Measurements from ENCODE around the gene MSI2.

Gene MSI2

GRCh38 chr17:57373756-57374155, 117.4 kb downstream of the MSI2 start:
- DNase-seq, result no peak

GRCh38 chr17:57375040-57375769, 118.9 kb downstream of the MSI2 start:
- no peak for DNase-seq

- no peak for DNase-seq
Observed at GRCh38 chr17:57375770-57376225, 119.5 kb downstream of the MSI2 start.

GRCh38 chr17:57377094-57377493, 120.8 kb downstream of the MSI2 start:
- no peak for DNase-seq

GRCh38 chr17:57379237-57379894, 123.0 kb downstream of the MSI2 start:
- DNase-seq, result no peak

- no peak for DNase-seq
Observed at GRCh38 chr17:57379895-57380434, 123.6 kb downstream of the MSI2 start.

GRCh38 chr17:57381498-57381897, 125.2 kb downstream of the MSI2 start:
- no peak for DNase-seq

- DNase-seq, result no peak
Observed at GRCh38 chr17:57384219-57384618, 127.9 kb downstream of the MSI2 start.

- no peak for DNase-seq
Observed at GRCh38 chr17:57385975-57386374, 129.7 kb downstream of the MSI2 start.

- no peak for DNase-seq
Observed at GRCh38 chr17:57387575-57387974, 131.3 kb downstream of the MSI2 start.

- no peak for DNase-seq
Observed at GRCh38 chr17:57388131-57388725, 131.9 kb downstream of the MSI2 start.

GRCh38 chr17:57389473-57389872, 133.2 kb downstream of the MSI2 start:
- no peak for DNase-seq

GRCh38 chr17:57391076-57391825, 134.9 kb downstream of the MSI2 start:
- no peak for DNase-seq

GRCh38 chr17:57391857-57392471, 135.6 kb downstream of the MSI2 start:
- no peak for DNase-seq

- DNase-seq, result no peak
Observed at GRCh38 chr17:57393368-57393767, 137.0 kb downstream of the MSI2 start.

GRCh38 chr17:57394375-57394774, 138.1 kb downstream of the MSI2 start:
- DNase-seq, result no peak

- no peak for DNase-seq
Observed at GRCh38 chr17:57395721-57396321, 139.5 kb downstream of the MSI2 start.

- peak; percentile 61 for DNase-seq
Observed at GRCh38 chr17:57396511-57396921, 140.2 kb downstream of the MSI2 start.

GRCh38 chr17:57397402-57397801, 141.1 kb downstream of the MSI2 start:
- no peak for DNase-seq

GRCh38 chr17:57399690-57400089, 143.4 kb downstream of the MSI2 start:
- DNase-seq, result no peak

GRCh38 chr17:57400648-57401047, 144.3 kb downstream of the MSI2 start:
- DNase-seq, result no peak

All from NCI-H146 (cell line).